ENCODE data around the gene PRPSAP1. TPM values are rescaled to one million over a fixed set of nuclear protein-coding genes. Genes with fewer than 3 reads are reported as not detected.
"Not testable (repeated sequence)": the region's sequence is repeated elsewhere in the genome, so short reads cannot be mapped to it uniquely, and the experiment has no call there.

The PRPSAP1 gene
- total RNA-seq, 1 donor from 2014 or later: 53.3 TPM

DNA sequence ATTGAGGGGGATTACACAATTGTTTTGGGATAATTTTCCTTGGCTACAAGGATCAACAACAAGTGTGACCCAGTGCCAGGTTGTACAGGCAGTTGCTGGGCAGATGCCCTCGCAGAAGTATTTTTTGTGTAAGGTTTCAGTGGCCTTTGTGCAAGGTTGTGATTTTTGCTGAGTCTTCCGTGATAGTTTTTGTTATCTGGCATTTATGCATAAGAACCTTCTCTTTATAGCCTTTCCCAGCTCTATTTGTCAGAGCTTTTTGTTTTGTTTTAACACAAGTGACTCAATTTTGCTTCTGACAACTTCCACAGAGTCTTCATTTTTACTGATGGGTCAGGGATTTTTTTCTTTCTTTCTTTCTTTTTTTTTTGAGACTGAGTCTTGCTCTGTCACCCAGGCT is 6.7 kb upstream of the PRPSAP1 start:
- intact Hi-C loops (cut with micrococcal nuclease): no loop called here

DNA sequence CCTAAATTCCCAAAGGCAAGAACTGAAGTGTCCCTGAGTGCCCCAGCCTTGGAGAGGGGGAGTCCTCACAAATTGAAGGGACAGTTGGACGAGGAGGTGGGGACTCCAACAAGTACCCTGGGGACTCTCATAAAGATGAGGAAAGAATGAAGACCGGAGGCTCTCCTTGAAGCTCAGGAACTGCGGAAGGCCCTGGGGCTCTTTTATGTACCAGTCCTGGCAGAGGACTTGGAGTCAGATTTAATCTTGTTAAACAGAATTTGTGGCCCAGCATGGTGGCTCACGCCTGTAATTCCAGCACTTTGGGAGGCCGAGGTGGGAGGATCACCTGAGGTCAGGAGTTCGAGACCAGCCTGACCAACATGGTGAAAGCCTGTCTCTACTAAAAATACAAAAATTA is 6.1 kb upstream of the PRPSAP1 start:
- intact Hi-C loops (cut with micrococcal nuclease): not testable (repeated sequence)

GRCh38 chr17:76359375-76359774 is 5.7 kb upstream of the PRPSAP1 start:
- intact Hi-C loops (cut with micrococcal nuclease): no loop called here

- intact Hi-C loops (cut with micrococcal nuclease): no loop called here
These were observed 4.0 kb upstream of the PRPSAP1 start for GRCh38 chr17:76357597-76358158.

GRCh38 chr17:76356803-76357456 is 3.2 kb upstream of the PRPSAP1 start:
- intact Hi-C loops (cut with micrococcal nuclease): no loop called here

DNA sequence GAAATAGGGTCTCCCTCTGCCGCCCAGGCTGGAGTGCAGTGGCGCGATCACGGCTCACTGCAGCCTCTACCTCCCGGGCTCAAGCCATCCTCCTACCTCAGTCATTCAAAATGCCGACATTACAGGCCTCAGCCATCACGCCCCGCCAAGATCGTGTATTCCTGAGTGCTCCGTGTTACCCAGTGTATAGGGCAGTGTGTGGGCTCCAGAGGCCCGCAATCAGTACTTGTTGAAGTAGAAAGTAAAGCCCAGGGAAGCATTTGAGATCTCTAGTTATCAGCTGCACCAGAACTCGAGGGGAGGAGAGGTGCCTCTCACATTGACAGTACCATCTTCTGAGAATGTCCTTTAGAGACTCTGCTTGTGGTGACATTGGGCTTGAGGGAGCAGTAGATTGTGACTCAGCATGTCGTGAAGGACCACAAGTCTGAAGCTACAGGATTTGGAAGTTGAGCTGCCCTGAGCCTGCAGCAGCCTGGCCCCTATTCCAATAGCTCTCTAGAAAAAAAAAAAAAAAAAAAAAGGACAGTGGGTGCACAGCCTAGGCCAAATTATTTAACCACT is 1.1 kb upstream of the PRPSAP1 start:
- intact Hi-C loops (cut with micrococcal nuclease): loop anchor here (1.0 kb wide), 1 partner anchor 30 kb away; no protein-coding TSS in a partner anchor

DNA sequence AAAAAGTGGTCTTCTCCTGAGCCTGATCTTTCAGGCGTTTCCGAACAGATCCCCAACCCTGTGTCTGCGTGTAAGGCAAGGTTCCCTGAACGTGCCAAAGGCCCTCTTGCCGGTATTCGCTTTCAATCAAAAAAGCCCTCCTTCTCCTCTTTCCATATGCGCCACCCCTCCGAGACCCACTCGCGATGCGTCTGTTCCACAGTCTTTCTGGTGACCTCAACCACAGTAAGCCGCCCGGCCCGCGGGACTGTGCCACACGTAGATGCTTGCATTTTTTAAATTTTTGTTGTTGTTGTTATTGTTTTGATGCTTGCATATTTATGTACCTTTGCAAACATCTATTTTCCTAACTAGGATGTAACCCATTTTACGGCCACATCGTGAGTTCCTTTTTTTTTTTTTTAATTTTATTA is 607 bp upstream of the PRPSAP1 start:
- intact Hi-C loops (cut with micrococcal nuclease): loop anchor here (1.0 kb wide), 1 partner anchor 31 kb away; no protein-coding TSS in a partner anchor

DNA sequence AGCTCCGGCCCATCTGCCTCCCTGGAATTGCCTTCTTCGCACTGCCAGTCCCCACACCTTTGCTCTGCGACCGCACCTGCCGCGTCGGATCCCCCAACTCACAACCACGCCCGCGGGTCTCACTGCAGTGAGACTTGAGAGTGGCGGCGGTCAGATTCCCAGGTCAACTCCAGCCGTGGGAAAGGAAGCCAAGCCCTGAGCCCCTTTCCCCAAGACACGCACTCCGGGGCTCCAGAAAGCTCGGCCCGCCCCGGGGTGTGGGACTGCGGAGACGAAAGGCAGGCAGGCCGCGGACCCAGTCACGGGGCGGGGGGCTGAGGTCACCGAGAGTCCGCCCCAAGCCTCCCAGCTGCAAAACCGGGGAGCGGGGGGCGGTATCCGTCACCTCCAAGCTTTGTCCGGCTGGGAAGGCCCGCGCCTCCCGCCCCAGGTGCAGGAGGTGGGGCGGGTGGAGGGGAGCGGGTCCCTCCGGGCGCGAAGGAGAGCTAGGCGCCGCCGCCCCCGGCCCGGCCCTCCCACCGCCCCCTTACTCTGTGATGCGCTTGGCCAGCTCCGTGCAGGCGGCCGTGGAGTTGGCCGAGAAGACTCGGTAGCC is 615 bp downstream of the PRPSAP1 start:
- intact Hi-C loops (cut with micrococcal nuclease): no loop called here

DNA sequence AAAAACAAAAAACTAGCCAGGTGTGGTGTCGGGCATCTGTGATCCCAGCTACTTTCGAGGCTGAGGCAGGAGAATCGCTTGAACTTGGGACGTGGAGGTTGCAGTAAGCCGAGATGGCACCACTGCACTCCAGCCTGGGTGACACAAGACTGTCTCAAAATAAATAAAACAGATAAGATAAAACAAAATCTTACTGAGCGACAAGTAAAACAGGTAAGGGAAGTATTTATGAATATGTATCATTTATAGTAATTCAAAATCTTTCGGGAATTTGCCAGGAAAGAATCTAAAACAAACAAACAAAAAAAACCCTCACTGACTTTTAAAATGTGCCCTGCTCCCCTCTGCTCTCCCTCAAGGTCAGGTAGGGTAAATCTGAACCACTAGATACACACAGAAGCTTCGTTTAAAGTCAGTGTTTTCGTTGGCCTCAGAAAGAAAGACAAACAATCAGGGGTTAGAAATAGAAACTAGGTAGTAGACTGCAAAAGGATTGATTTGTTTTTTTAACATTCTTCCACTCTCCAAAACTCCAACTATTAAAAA is 2.1 kb downstream of the PRPSAP1 start:
- intact Hi-C loops (cut with micrococcal nuclease): no loop called here

- intact Hi-C loops (cut with micrococcal nuclease): no loop called here
These were observed 3.3 kb downstream of the PRPSAP1 start for GRCh38 chr17:76350463-76350862.

DNA sequence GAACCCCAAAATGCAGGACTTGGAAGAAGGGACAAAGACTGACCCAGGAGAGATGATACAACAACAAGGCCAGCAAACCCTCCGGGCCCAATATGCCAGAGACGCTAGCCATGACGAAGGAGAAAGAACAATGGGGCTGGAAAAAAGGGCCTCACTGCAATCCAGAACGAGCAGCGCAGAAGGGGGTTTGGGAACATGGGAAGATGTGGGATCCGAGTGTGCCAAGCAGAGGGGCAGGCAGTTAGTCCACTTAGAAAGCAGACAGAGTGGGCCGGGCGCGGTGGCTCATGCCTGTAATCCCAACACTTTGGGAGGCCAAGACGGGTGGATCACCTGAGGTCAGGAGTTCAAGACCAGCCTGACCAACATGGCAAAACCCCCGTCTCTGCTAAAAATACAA is 6.8 kb downstream of the PRPSAP1 start:
- intact Hi-C loops (cut with micrococcal nuclease): not testable (repeated sequence)

GRCh38 chr17:76345377-76345974 is 8.2 kb downstream of the PRPSAP1 start:
- intact Hi-C loops (cut with micrococcal nuclease): no loop called here

- intact Hi-C loops (cut with micrococcal nuclease): no loop called here
These were observed 10.6 kb downstream of the PRPSAP1 start for GRCh38 chr17:76343106-76343505.

GRCh38 chr17:76341301-76341700 is 12.4 kb downstream of the PRPSAP1 start:
- intact Hi-C loops (cut with micrococcal nuclease): no loop called here

DNA sequence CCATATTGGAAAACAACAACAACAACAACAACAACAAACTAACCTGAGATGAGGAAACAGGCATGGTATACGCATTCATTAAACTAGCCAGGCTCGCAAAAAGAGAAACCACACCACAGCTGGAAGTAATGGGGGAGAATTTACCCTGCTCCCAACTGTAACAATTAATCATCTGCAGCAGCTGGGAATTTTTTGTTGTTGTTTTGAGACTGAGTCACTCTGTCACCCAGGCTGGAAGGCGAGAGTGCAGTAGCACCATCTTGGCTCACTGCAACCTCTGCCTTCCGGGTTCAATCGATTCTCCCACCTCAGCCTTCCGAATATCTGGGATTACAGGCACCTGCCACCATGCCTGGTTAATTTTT is 16.3 kb downstream of the PRPSAP1 start:
- intact Hi-C loops (cut with micrococcal nuclease): no loop called here

GRCh38 chr17:76336756-76337412 is 16.8 kb downstream of the PRPSAP1 start:
- intact Hi-C loops (cut with micrococcal nuclease): no loop called here

DNA sequence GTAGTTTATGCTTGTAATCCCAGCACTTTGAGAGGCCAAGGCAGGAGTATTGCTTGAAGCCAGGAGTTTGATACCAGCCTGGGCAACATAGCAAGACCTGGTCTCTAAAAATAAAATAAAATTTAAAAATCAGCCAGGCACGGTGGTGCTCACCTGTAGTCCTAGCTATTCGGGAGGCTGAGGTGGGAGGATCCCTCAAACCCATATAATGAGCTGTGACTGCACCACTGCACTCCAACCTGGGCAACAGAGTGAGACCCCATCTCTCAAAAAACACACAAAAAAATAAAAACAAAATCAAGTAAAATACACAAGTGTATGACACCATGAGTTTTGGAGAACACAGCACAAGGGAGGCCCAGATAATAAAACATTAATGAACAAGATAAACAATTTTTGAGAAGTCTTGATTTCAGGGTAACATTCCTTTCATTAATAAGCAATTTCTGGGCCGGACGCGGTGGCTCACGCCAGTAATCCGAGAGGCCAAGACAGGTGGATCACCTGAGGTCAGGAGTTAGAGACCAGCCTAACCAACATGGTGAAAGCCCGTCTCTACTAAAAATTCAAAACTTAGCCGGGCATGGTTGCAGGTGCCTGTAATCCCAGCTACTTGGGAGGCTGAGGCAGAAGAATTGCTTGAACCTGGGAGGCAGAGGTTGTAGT is 17.9 kb downstream of the PRPSAP1 start:
- intact Hi-C loops (cut with micrococcal nuclease): no loop called here

- intact Hi-C loops (cut with micrococcal nuclease): no loop called here
These were observed 19.8 kb downstream of the PRPSAP1 start for GRCh38 chr17:76333673-76334505.

GRCh38 chr17:76331083-76331482 is 22.6 kb downstream of the PRPSAP1 start:
- intact Hi-C loops (cut with micrococcal nuclease): no loop called here

GRCh38 chr17:76329664-76330063 is 24.1 kb downstream of the PRPSAP1 start:
- intact Hi-C loops (cut with micrococcal nuclease): no loop called here

Data from T-helper 2 cell treated with Interferon-gamma antibody and Interleukin-4, amounts not matched to agents 100 ng/mL and 5 ng/mL, for 36 hours (primary cell).